Measurements from ENCODE around the gene DCUN1D3. TPM values are rescaled to one million over a fixed set of nuclear protein-coding genes. Genes with fewer than 3 reads are reported as not detected.

The DCUN1D3 gene
- total and polyA plus RNA-seq, 2 experiments from 2014 or later: 8.5 to 13.7 TPM

DNA sequence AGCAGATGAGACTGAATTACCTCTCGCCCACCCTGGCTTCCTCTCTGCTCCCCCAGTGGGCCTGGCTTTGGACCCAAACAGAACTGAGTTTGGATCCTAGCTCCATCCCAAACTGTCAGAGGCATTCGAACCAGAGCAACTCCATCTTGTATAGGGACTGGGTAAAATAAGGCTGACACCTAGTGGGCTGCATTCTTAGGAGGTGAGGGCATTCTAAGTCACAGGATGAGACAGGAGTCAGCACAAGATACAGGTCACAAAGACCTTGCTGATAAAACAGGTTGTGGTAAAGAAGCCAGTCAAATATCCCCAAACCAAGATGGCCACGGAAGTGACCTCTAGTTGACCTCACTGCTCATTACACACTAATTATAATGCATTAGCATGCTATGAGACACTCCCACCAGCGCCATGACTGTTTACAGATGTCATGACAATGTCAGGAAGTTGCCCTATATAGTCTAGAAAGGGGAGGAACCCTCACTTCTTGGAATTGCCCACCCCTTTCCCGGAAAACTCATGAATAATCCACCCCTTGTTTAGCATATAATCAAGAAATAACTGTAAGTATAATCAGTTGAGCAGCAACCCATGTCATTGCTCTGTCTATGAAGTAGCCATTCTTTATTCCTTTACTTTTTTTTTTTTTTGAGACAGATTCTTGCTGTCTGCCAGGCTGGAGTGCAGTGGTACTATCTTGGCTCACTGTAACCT lies 44.9 kb upstream of the DCUN1D3 start (continued):
- TF ChIP-seq JUNB (IDR thresholded peaks at IDR 0.05; ENCODE audit: unreplicated experiment) (no peak), EZH2phosphoT487 (IDR thresholded peaks at IDR 0.05; ENCODE audit: unreplicated experiment) (no peak)
- TF ChIP-seq, protein P1, sequence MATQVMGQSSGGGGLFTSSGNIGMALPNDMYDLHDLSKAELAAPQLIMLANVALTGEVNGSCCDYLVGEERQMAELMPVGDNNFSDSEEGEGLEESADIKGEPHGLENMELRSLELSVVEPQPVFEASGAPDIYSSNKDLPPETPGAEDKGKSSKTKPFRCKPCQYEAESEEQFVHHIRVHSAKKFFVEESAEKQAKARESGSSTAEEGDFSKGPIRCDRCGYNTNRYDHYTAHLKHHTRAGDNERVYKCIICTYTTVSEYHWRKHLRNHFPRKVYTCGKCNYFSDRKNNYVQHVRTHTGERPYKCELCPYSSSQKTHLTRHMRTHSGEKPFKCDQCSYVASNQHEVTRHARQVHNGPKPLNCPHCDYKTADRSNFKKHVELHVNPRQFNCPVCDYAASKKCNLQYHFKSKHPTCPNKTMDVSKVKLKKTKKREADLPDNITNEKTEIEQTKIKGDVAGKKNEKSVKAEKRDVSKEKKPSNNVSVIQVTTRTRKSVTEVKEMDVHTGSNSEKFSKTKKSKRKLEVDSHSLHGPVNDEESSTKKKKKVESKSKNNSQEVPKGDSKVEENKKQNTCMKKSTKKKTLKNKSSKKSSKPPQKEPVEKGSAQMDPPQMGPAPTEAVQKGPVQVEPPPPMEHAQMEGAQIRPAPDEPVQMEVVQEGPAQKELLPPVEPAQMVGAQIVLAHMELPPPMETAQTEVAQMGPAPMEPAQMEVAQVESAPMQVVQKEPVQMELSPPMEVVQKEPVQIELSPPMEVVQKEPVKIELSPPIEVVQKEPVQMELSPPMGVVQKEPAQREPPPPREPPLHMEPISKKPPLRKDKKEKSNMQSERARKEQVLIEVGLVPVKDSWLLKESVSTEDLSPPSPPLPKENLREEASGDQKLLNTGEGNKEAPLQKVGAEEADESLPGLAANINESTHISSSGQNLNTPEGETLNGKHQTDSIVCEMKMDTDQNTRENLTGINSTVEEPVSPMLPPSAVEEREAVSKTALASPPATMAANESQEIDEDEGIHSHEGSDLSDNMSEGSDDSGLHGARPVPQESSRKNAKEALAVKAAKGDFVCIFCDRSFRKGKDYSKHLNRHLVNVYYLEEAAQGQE (IDR thresholded peaks at IDR 0.05; ENCODE audit: unreplicated experiment): no peak
- TF ChIP-seq, protein P2, sequence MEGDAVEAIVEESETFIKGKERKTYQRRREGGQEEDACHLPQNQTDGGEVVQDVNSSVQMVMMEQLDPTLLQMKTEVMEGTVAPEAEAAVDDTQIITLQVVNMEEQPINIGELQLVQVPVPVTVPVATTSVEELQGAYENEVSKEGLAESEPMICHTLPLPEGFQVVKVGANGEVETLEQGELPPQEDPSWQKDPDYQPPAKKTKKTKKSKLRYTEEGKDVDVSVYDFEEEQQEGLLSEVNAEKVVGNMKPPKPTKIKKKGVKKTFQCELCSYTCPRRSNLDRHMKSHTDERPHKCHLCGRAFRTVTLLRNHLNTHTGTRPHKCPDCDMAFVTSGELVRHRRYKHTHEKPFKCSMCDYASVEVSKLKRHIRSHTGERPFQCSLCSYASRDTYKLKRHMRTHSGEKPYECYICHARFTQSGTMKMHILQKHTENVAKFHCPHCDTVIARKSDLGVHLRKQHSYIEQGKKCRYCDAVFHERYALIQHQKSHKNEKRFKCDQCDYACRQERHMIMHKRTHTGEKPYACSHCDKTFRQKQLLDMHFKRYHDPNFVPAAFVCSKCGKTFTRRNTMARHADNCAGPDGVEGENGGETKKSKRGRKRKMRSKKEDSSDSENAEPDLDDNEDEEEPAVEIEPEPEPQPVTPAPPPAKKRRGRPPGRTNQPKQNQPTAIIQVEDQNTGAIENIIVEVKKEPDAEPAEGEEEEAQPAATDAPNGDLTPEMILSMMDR (conservative IDR thresholded peaks at IDR 0.05; ENCODE audit: low read depth in 2 of 2): peak in 1 of 2 experiments; percentile 43; a peak in 2 of 4 replicates

DNA sequence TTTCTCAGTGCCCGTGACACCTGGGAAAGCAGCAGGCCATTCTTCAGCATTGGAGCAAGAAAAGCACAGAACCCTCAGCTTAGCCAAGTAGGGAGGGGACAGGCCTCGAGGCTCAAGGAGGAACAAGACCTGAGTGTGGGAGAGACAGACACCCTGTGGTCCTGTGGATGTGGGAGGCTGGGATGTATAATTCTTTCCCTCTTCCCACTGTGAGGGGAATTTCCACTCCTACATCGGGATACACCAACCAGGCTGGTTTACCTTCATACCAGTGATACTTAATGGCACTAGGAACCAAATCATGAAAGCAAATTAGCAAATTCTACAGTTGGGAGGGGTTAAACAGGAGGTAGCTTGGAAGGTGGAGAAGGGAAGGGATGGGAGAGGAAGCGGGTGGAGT lies 42.1 kb upstream of the DCUN1D3 start:
- Histone ChIP-seq H3F3A (replicated peaks; ENCODE audit: low read depth) (no peaks in the 10 kb centered on the region), H4K20me1 (replicated peaks; ENCODE audit: insufficient read depth) (no peaks in the 10 kb centered on the region), H3K9me2 (ENCODE audit: insufficient read depth) (no peaks in the 10 kb centered on the region; the same call in 1 of the 2 replicates), H3K27me3 (ENCODE audit: insufficient read depth) (no peaks in the 10 kb centered on the region), H3K4me1 (ENCODE audit: insufficient read depth) (peaks cover 8% of the 10 kb centered on the region), H2AFZ (peak overlapping the region; percentile 91), H3K4me3 (no peak overlapping the region), H3K27ac (ENCODE audit: low read depth) (no peak overlapping the region), H3K79me2 (replicated peaks; ENCODE audit: insufficient read depth) (no peaks in the 10 kb centered on the region), H3K36me3 (ENCODE audit: insufficient read depth) (no peaks in the 10 kb centered on the region), H3K4me2 (no peak overlapping the region)
- DNase-seq (ENCODE audit: low spot score) (no peak), ATAC-seq (no peak; the same call in 2 of the 3 replicates)
- Mint-ChIP-seq H3K36me3 (ENCODE audit: low read depth) (no peaks in the 10 kb centered on the region), H3K4me1 (peaks cover 9% of the 10 kb centered on the region; the same call in 2 of the 3 replicates), H3K9me3 (no peaks in the 10 kb centered on the region), H3K27me3 (ENCODE audit: insufficient read depth, low read depth, poor library complexity) (no peaks in the 10 kb centered on the region), H3K27ac (no peak overlapping the region), H3K4me3 (no peak overlapping the region)
- TF ChIP-seq POLR2AphosphoS5 (IDR thresholded peaks at IDR 0.05; ENCODE audit: low read depth) (no peak), EZH2 (IDR thresholded peaks at IDR 0.05; ENCODE audit: low read depth, unreplicated experiment) (no peak), JUNB (IDR thresholded peaks at IDR 0.05; ENCODE audit: unreplicated experiment) (no peak), CREB1 (CRISPR knock-in tag; IDR thresholded peaks at IDR 0.05; ENCODE audit: low read depth) (no peak), NANOG (IDR thresholded peaks at IDR 0.05; ENCODE audit: borderline replicate concordance) (no peak), STAT1 (IDR thresholded peaks at IDR 0.05; ENCODE audit: unreplicated experiment) (no peak), EZH2phosphoT487 (IDR thresholded peaks at IDR 0.05; ENCODE audit: unreplicated experiment) (no peak)
- TF ChIP-seq, protein P2 (conservative IDR thresholded peaks at IDR 0.05; ENCODE audit: low read depth in 2 of 2): no peak
- TF ChIP-seq, protein P3, sequence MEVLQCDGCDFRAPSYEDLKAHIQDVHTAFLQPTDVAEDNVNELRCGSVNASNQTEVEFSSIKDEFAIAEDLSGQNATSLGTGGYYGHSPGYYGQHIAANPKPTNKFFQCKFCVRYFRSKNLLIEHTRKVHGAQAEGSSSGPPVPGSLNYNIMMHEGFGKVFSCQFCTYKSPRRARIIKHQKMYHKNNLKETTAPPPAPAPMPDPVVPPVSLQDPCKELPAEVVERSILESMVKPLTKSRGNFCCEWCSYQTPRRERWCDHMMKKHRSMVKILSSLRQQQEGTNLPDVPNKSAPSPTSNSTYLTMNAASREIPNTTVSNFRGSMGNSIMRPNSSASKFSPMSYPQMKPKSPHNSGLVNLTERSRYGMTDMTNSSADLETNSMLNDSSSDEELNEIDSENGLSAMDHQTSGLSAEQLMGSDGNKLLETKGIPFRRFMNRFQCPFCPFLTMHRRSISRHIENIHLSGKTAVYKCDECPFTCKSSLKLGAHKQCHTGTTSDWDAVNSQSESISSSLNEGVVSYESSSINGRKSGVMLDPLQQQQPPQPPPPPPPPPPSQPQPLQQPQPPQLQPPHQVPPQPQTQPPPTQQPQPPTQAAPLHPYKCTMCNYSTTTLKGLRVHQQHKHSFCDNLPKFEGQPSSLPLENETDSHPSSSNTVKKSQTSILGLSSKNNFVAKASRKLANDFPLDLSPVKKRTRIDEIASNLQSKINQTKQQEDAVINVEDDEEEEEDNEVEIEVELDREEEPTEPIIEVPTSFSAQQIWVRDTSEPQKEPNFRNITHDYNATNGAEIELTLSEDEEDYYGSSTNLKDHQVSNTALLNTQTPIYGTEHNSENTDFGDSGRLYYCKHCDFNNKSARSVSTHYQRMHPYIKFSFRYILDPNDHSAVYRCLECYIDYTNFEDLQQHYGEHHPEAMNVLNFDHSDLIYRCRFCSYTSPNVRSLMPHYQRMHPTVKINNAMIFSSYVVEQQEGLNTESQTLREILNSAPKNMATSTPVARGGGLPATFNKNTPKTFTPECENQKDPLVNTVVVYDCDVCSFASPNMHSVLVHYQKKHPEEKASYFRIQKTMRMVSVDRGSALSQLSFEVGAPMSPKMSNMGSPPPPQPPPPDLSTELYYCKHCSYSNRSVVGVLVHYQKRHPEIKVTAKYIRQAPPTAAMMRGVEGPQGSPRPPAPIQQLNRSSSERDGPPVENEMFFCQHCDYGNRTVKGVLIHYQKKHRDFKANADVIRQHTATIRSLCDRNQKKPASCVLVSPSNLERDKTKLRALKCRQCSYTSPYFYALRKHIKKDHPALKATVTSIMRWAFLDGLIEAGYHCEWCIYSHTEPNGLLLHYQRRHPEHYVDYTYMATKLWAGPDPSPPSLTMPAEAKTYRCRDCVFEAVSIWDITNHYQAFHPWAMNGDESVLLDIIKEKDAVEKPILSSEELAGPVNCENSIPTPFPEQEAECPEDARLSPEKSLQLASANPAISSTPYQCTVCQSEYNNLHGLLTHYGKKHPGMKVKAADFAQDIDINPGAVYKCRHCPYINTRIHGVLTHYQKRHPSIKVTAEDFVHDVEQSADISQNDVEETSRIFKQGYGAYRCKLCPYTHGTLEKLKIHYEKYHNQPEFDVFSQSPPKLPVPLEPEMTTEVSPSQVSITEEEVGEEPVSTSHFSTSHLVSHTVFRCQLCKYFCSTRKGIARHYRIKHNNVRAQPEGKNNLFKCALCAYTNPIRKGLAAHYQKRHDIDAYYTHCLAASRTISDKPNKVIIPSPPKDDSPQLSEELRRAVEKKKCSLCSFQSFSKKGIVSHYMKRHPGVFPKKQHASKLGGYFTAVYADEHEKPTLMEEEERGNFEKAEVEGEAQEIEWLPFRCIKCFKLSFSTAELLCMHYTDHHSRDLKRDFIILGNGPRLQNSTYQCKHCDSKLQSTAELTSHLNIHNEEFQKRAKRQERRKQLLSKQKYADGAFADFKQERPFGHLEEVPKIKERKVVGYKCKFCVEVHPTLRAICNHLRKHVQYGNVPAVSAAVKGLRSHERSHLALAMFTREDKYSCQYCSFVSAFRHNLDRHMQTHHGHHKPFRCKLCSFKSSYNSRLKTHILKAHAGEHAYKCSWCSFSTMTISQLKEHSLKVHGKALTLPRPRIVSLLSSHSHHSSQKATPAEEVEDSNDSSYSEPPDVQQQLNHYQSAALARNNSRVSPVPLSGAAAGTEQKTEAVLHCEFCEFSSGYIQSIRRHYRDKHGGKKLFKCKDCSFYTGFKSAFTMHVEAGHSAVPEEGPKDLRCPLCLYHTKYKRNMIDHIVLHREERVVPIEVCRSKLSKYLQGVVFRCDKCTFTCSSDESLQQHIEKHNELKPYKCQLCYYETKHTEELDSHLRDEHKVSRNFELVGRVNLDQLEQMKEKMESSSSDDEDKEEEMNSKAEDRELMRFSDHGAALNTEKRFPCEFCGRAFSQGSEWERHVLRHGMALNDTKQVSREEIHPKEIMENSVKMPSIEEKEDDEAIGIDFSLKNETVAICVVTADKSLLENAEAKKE (CRISPR knock-in tag; IDR thresholded peaks at IDR 0.05): no peak
